HepG2 (cell line): ENCODE measurements around the gene CDC42EP5. TPM values are rescaled to one million over a fixed set of nuclear protein-coding genes. Genes with fewer than 3 reads are reported as not detected.

Experiments
- FOXP1 ChIP-seq, 2 experiments: fragments of 450-650 bp in 1 of 2; IDR thresholded peaks; 2 replicates each; pipeline ENCODE4 v1.6.1; 2017 to 2018; ENCODE audit warnings: antibody characterized with exemption in 1 of 2
- IKZF4 ChIP-seq: sonication (generic); formaldehyde crosslinking; IDR thresholded peaks from 2 replicates; pipeline ENCODE4 v1.5.1; 2020; ENCODE audit warnings: borderline replicate concordance, mild to moderate bottlenecking, low read depth, missing genetic modification reagents; ENCODE audit errors: not compliant biosample characterization
- ISX ChIP-seq: sonication (generic); formaldehyde crosslinking; conservative IDR thresholded peaks from 2 replicates; pipeline ENCODE4 v1.5.0; 2020; ENCODE audit warnings: missing genetic modification reagents
- KLF11 ChIP-seq: IDR thresholded peaks from 2 replicates; pipeline ENCODE4 v1.6.1; 2016; ENCODE audit warnings: missing compliant biosample characterization
- PAWR ChIP-seq: sonication (generic); formaldehyde crosslinking; IDR thresholded peaks from 2 replicates; pipeline ENCODE4 v1.4.0; 2020; ENCODE audit warnings: missing genetic modification reagents, mild to moderate bottlenecking, borderline replicate concordance
- PITX1 ChIP-seq: sonication (generic); formaldehyde crosslinking; IDR thresholded peaks from 2 replicates; pipeline ENCODE4 v1.5.1; 2020; ENCODE audit warnings: mild to moderate bottlenecking, missing genetic modification reagents
- SKI ChIP-seq: fragments of 450-650 bp; IDR thresholded peaks from one replicate; pipeline ENCODE4 v1.6.1; 2018; ENCODE audit warnings: mild to moderate bottlenecking; ENCODE audit not compliant: partially characterized antibody
- ZKSCAN8 ChIP-seq: IDR thresholded peaks from 2 replicates; pipeline ENCODE4 v1.6.1; 2016; ENCODE audit warnings: borderline replicate concordance, missing genetic modification reagents, missing compliant biosample characterization
- ZMYM3 ChIP-seq: sonication (generic); formaldehyde crosslinking; IDR thresholded peaks from 2 replicates; pipeline ENCODE4 v1.5.1; 2020; ENCODE audit warnings: mild to moderate bottlenecking, missing genetic modification reagents
- ZNF20 ChIP-seq: sonication (generic); formaldehyde crosslinking; IDR thresholded peaks from 2 replicates; pipeline ENCODE4 v1.4.0; 2020; ENCODE audit warnings: mild to moderate bottlenecking, moderate library complexity, missing genetic modification reagents
- ZNF292 ChIP-seq: sonication (generic); formaldehyde crosslinking; IDR thresholded peaks from 2 replicates; pipeline ENCODE4 v1.8.1; 2022; ENCODE audit warnings: mild to moderate bottlenecking, low read depth, missing genetic modification reagents, borderline replicate concordance
- ZNF547 ChIP-seq: sonication (generic); formaldehyde crosslinking; IDR thresholded peaks from 2 replicates; pipeline ENCODE4 v1.5.1; 2020; ENCODE audit warnings: mild to moderate bottlenecking, missing genetic modification reagents
- ZNF766 ChIP-seq: sonication (generic); formaldehyde crosslinking; IDR thresholded peaks from 2 replicates; pipeline ENCODE4 v1.5.0; 2020; ENCODE audit warnings: missing genetic modification reagents, borderline replicate concordance
- ZNF850 ChIP-seq: sonication (generic); formaldehyde crosslinking; conservative IDR thresholded peaks from 2 replicates; pipeline ENCODE4 v1.9.0; 2021; ENCODE audit warnings: mild to moderate bottlenecking, missing genetic modification reagents
- ZSCAN12 ChIP-seq: sonication (generic); formaldehyde crosslinking; IDR thresholded peaks from 2 replicates; pipeline ENCODE4 v1.9.0; 2021; ENCODE audit warnings: mild to moderate bottlenecking, missing genetic modification reagents
- polyA plus RNA-seq, 8 experiments: library from polyadenylated mRNA; depleted of rRNA in 3 of 8; stranded (reverse) in 7 of 8; unstranded in 1 of 8; fragments of >200 nt; fragmentation: Illumina TruSeq in 4 of 8; extraction: Trizol in 4 of 8; gene quantifications; 2 replicates each; pipeline versions ENCODE4 v1.2.1 to v1.2.3, GENCODE V29; 2011 to 2016; ENCODE audit warnings: low read depth in 4 of 8, missing spikeins in 1 of 8, mixed read lengths in 1 of 8; ENCODE audit not compliant: insufficient read depth in 1 of 8
- total RNA-seq, 5 experiments: library from RNA; depleted of rRNA; stranded (reverse); fragments of >200 nt; fragmentation: Illumina TruSeq; extraction: Trizol; gene quantifications; 2 replicates each; pipeline ENCODE4 v1.2.3, GENCODE V29; 2016; ENCODE audit warnings: low read depth in 1 of 5
- TF ChIP-seq, protein P1 (sequence below): sonication (generic); formaldehyde crosslinking; conservative IDR thresholded peaks from 2 replicates; pipeline ENCODE4 v1.4.0; 2020; ENCODE audit warnings: mild to moderate bottlenecking, missing genetic modification reagents, moderate library complexity
- TF ChIP-seq, protein P2 (sequence below): sonication (generic); formaldehyde crosslinking; IDR thresholded peaks from 2 replicates; pipeline ENCODE4 v1.4.0; 2020; ENCODE audit warnings: missing genetic modification reagents
- TF ChIP-seq, protein P3 (sequence below): sonication (generic); formaldehyde crosslinking; IDR thresholded peaks from 2 replicates; pipeline ENCODE4 v1.4.0; 2020; ENCODE audit warnings: missing genetic modification reagents, borderline replicate concordance
- TF ChIP-seq, protein P4 (sequence below): sonication (generic); formaldehyde crosslinking; conservative IDR thresholded peaks from 2 replicates; pipeline ENCODE4 v1.5.0; 2020; ENCODE audit warnings: missing genetic modification reagents
- TF ChIP-seq, protein P5 (sequence below): sonication (generic); formaldehyde crosslinking; IDR thresholded peaks from 2 replicates; pipeline ENCODE4 v1.8.1; 2023; ENCODE audit warnings: mild to moderate bottlenecking, missing genetic modification reagents, borderline replicate concordance

CDC42EP5 gene
- total and polyA plus RNA-seq, 2 of the 13 experiments (the other 11 are each of a cell fraction or from before 2014, with no cell fraction given): 0.41 to 1.6 TPM

DNA sequence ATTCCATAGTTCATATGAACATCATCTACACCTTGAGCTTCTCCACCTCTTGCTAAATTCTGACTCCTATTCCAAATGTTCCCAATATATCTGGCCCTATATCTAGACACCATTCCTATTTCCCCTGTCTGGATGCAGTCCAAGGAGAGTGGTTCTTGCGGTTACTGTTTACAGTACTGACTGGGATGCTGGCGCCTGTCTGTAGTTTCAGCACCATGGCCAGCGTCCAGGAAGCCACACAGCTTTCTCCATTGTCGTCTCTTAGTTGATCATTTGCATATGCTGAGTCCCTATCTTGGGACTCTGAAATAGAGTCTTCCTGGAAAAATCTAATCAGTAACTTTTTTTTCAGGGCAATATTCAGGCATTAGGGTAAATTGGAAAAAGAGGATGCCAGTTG lies 44.4 kb upstream of the CDC42EP5 start (continued):
- TF ChIP-seq, protein P1, sequence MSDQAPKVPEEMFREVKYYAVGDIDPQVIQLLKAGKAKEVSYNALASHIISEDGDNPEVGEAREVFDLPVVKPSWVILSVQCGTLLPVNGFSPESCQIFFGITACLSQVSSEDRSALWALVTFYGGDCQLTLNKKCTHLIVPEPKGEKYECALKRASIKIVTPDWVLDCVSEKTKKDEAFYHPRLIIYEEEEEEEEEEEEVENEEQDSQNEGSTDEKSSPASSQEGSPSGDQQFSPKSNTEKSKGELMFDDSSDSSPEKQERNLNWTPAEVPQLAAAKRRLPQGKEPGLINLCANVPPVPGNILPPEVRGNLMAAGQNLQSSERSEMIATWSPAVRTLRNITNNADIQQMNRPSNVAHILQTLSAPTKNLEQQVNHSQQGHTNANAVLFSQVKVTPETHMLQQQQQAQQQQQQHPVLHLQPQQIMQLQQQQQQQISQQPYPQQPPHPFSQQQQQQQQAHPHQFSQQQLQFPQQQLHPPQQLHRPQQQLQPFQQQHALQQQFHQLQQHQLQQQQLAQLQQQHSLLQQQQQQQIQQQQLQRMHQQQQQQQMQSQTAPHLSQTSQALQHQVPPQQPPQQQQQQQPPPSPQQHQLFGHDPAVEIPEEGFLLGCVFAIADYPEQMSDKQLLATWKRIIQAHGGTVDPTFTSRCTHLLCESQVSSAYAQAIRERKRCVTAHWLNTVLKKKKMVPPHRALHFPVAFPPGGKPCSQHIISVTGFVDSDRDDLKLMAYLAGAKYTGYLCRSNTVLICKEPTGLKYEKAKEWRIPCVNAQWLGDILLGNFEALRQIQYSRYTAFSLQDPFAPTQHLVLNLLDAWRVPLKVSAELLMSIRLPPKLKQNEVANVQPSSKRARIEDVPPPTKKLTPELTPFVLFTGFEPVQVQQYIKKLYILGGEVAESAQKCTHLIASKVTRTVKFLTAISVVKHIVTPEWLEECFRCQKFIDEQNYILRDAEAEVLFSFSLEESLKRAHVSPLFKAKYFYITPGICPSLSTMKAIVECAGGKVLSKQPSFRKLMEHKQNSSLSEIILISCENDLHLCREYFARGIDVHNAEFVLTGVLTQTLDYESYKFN (CRISPR knock-in tag): no peak
- no peak for TF ChIP-seq SKI
- TF ChIP-seq, protein P2, sequence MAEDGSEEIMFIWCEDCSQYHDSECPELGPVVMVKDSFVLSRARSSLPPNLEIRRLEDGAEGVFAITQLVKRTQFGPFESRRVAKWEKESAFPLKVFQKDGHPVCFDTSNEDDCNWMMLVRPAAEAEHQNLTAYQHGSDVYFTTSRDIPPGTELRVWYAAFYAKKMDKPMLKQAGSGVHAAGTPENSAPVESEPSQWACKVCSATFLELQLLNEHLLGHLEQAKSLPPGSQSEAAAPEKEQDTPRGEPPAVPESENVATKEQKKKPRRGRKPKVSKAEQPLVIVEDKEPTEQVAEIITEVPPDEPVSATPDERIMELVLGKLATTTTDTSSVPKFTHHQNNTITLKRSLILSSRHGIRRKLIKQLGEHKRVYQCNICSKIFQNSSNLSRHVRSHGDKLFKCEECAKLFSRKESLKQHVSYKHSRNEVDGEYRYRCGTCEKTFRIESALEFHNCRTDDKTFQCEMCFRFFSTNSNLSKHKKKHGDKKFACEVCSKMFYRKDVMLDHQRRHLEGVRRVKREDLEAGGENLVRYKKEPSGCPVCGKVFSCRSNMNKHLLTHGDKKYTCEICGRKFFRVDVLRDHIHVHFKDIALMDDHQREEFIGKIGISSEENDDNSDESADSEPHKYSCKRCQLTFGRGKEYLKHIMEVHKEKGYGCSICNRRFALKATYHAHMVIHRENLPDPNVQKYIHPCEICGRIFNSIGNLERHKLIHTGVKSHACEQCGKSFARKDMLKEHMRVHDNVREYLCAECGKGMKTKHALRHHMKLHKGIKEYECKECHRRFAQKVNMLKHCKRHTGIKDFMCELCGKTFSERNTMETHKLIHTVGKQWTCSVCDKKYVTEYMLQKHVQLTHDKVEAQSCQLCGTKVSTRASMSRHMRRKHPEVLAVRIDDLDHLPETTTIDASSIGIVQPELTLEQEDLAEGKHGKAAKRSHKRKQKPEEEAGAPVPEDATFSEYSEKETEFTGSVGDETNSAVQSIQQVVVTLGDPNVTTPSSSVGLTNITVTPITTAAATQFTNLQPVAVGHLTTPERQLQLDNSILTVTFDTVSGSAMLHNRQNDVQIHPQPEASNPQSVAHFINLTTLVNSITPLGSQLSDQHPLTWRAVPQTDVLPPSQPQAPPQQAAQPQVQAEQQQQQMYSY: no peak
- no peak for TF ChIP-seq FOXP1 (IDR thresholded peaks at IDR 0.05)
- TF ChIP-seq FOXP1 (CRISPR knock-in tag; IDR thresholded peaks at IDR 0.05): 0 out of 2 replicates have a peak, but pooled peaks have one; percentile 14
- TF ChIP-seq, protein P3, sequence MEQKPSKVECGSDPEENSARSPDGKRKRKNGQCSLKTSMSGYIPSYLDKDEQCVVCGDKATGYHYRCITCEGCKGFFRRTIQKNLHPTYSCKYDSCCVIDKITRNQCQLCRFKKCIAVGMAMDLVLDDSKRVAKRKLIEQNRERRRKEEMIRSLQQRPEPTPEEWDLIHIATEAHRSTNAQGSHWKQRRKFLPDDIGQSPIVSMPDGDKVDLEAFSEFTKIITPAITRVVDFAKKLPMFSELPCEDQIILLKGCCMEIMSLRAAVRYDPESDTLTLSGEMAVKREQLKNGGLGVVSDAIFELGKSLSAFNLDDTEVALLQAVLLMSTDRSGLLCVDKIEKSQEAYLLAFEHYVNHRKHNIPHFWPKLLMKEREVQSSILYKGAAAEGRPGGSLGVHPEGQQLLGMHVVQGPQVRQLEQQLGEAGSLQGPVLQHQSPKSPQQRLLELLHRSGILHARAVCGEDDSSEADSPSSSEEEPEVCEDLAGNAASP (CRISPR knock-in tag): peak; percentile 67; the same call in 1 of the 2 replicates
- TF ChIP-seq ZNF547: no peak
- TF ChIP-seq ZSCAN12 (CRISPR knock-in tag): peak; percentile 81; the same call in 1 of the 2 replicates
- TF ChIP-seq, protein P4, sequence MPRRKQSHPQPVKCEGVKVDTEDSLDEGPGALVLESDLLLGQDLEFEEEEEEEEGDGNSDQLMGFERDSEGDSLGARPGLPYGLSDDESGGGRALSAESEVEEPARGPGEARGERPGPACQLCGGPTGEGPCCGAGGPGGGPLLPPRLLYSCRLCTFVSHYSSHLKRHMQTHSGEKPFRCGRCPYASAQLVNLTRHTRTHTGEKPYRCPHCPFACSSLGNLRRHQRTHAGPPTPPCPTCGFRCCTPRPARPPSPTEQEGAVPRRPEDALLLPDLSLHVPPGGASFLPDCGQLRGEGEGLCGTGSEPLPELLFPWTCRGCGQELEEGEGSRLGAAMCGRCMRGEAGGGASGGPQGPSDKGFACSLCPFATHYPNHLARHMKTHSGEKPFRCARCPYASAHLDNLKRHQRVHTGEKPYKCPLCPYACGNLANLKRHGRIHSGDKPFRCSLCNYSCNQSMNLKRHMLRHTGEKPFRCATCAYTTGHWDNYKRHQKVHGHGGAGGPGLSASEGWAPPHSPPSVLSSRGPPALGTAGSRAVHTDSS (CRISPR knock-in tag): no peak
- no peak for TF ChIP-seq PAWR (CRISPR knock-in tag)
- no peak for TF ChIP-seq ZNF20 (CRISPR knock-in tag)
- TF ChIP-seq ZMYM3 (CRISPR knock-in tag): no peak
- no peak for TF ChIP-seq PITX1 (CRISPR knock-in tag)
- peak; percentile 36; the same call in 1 of the 2 replicates for TF ChIP-seq ZNF766 (CRISPR knock-in tag)
- TF ChIP-seq, protein P5, sequence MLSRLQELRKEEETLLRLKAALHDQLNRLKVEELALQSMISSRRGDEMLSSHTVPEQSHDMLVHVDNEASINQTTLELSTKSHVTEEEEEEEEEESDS (CRISPR knock-in tag): no peak
- TF ChIP-seq ZNF850 (CRISPR knock-in tag): no peak
- TF ChIP-seq ZNF292 (CRISPR knock-in tag): no peak
- TF ChIP-seq ISX (CRISPR knock-in tag): 0 out of 2 replicates have a peak, but pooled peaks have one; percentile 61
- TF ChIP-seq IKZF4 (CRISPR knock-in tag): no peak
- TF ChIP-seq KLF11 (CRISPR knock-in tag): peak; percentile 61; the same call in 1 of the 2 replicates
- no peak for TF ChIP-seq ZKSCAN8 (CRISPR knock-in tag)
